ENCODE results near the gene CAPG. TPM values are rescaled to one million over a fixed set of nuclear protein-coding genes. Genes with fewer than 3 reads are reported as not detected.

CAPG gene
- polyA plus RNA-seq, 2 of the 4 experiments (the other 2 are of a cell fraction), result 57.5 to 81.0 TPM

DNA sequence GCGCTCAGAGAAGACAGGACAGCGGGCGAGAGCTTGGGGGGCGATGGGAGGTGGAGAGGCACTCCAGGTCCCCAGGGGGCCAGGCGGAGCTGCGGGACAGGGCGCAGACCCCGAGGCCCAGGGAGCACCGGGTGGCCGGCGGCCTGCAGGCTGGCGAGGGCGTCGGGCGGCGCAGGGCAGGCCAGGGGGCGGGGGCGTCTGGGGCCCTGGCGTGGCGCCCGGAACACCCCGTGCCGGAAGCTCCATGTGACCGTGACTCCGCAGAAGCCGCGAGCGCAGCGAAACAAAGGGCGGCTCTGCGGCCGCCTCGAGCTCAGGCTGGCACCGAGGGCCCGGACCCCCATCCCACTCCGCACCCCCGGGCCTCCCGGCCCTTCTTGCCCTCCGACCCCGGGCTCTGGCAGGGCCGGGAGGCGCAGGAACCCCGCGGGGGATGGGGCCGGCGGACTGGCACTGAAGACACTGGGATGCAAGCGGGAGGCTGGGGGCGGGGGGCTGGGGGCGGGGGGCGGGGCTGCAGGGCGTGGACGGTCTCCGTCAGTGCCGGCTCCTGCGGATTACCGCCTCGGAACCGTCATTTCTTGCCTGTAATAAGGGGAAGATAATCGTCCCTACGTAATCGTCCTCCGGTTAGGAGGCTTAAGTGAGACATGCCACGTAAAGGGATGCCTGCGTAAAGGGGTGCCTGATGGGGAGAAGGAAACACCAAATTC lies 27.5 kb upstream of the CAPG start (continued):
- TF ChIP-seq, protein P1, sequence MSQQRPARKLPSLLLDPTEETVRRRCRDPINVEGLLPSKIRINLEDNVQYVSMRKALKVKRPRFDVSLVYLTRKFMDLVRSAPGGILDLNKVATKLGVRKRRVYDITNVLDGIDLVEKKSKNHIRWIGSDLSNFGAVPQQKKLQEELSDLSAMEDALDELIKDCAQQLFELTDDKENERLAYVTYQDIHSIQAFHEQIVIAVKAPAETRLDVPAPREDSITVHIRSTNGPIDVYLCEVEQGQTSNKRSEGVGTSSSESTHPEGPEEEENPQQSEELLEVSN (IDR thresholded peaks at IDR 0.05; ENCODE audit: borderline replicate concordance, low read depth), result peak; percentile 75; the same call in 1 of the 2 replicates
- no peak for TF ChIP-seq ZC3H11A (IDR thresholded peaks at IDR 0.05)
- no peak for TF ChIP-seq CEBPB (IDR thresholded peaks at IDR 0.05)
- TF ChIP-seq, protein P2, sequence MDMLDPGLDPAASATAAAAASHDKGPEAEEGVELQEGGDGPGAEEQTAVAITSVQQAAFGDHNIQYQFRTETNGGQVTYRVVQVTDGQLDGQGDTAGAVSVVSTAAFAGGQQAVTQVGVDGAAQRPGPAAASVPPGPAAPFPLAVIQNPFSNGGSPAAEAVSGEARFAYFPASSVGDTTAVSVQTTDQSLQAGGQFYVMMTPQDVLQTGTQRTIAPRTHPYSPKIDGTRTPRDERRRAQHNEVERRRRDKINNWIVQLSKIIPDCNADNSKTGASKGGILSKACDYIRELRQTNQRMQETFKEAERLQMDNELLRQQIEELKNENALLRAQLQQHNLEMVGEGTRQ (IDR thresholded peaks at IDR 0.05), result peak; percentile 87
- peak; percentile 80 for TF ChIP-seq NFE2L2 (conservative IDR thresholded peaks at IDR 0.05; ENCODE audit: low read length)
- peak; percentile 93 for TF ChIP-seq MYC (IDR thresholded peaks at IDR 0.05; ENCODE audit: borderline replicate concordance, low read length)
- peak; percentile 40 for TF ChIP-seq POLR2A (IDR thresholded peaks at IDR 0.05; ENCODE audit: low read length)
- peak; percentile 56; the same call in 1 of the 2 replicates for TF ChIP-seq NPAS2 (CRISPR knock-in tag; IDR thresholded peaks at IDR 0.05; ENCODE audit: borderline replicate concordance)
- TF ChIP-seq MAZ (IDR thresholded peaks at IDR 0.05; ENCODE audit: borderline replicate concordance, low read depth, low read length), result 0 out of 2 replicates have a peak, but pooled peaks have one; percentile 40
- no peak for TF ChIP-seq RCOR1 (IDR thresholded peaks at IDR 0.05; ENCODE audit: low read depth, low read length)
- peak; percentile 75; the same call in 1 of the 2 replicates for TF ChIP-seq ZSCAN20 (CRISPR knock-in tag; IDR thresholded peaks at IDR 0.05)
- TF ChIP-seq JUNB (IDR thresholded peaks at IDR 0.05), result 0 out of 2 replicates have a peak, but pooled peaks have one; percentile 31
- TF ChIP-seq, protein P3, sequence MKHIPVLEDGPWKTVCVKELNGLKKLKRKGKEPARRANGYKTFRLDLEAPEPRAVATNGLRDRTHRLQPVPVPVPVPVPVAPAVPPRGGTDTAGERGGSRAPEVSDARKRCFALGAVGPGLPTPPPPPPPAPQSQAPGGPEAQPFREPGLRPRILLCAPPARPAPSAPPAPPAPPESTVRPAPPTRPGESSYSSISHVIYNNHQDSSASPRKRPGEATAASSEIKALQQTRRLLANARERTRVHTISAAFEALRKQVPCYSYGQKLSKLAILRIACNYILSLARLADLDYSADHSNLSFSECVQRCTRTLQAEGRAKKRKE (CRISPR knock-in tag; IDR thresholded peaks at IDR 0.05; ENCODE audit: low read depth), result peak; percentile 89; the same call in 1 of the 2 replicates
- TF ChIP-seq MAFK (IDR thresholded peaks at IDR 0.05; ENCODE audit: partially characterized antibody), result peak; percentile 88
- TF ChIP-seq JUN (IDR thresholded peaks at IDR 0.05), result peak; percentile 93 to 97
- peak; percentile 76; the same call in 1 of the 2 replicates for TF ChIP-seq EHF (CRISPR knock-in tag; IDR thresholded peaks at IDR 0.05)
- TF ChIP-seq, protein P4, sequence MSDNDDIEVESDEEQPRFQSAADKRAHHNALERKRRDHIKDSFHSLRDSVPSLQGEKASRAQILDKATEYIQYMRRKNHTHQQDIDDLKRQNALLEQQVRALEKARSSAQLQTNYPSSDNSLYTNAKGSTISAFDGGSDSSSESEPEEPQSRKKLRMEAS (IDR thresholded peaks at IDR 0.05), result peak; percentile 95
- TF ChIP-seq TFCP2L1 (CRISPR knock-in tag; IDR thresholded peaks at IDR 0.05), result no peak

DNA sequence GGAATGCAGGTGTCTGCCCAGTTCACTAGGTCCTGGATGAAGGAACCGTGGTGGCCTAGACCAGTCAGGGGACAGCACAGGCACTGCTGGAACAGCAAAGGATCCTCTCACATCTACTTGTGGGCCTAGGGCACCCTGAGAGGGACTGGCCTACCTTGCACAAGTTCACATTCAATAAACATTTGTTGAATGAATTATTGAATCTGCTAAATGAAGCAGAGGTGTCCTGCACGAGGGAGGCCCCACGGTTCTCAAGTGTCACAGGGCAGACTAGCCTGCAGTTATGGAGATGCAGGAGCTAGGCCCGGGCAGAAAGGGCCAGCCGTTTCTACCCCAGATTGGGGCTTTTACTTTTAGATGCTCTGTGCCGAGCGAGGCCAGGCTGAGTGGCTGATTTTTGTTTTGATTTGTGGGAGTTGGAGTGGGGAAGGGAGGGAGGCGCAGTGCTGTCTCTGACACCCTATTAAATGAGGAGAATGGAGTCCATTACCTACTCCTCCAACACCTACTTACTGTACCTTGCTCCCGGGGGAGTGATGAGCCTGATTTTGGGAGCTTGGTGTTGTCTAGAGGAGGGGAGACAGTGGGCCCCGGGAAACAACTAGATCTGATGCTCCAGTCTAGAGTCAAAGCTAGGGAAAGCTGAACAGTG lies 26.8 kb upstream of the CAPG start:
- ChIA-PET POLR2A (interaction anchor here (0.5 to 8.1 kb wide), 19 partner anchors 9 to 533 kb away, joined by 3 to 153 read pairs (median 6); partner anchors contain the start of genes MAT2A and SH2D6), CTCF (interaction anchor here (0.8 to 41.9 kb wide), 8 partner anchors 15 to 137 kb away, joined by 3 to 1185 read pairs (median 3); partner anchors contain the start of genes GGCX, MAT2A and SH2D6)
- Histone ChIP-seq H3K4me1 (peaks cover 64% of the 10 kb centered on the region), H3K9me3 (no peaks in the 10 kb centered on the region), H3K4me3 (no peak overlapping the region; the same call in 2 of the 3 replicates), H3K4me2 (peak overlapping the region; percentile 86), H3K27ac (peak overlapping the region; percentile 91 to 95)
- 63% methylated on average over 10 of the region's 10 CpGs for WGBS (ENCODE audit: missing lambda C conversion rate)
- TF ChIP-seq ESRRA (IDR thresholded peaks at IDR 0.05; ENCODE audit: borderline replicate concordance, low read length) (no peak), MAZ (IDR thresholded peaks at IDR 0.05; ENCODE audit: borderline replicate concordance, low read depth, low read length) (no peak)
- TF ChIP-seq, protein P1 (IDR thresholded peaks at IDR 0.05; ENCODE audit: borderline replicate concordance, low read depth), result no peak
- TF ChIP-seq, protein P5, sequence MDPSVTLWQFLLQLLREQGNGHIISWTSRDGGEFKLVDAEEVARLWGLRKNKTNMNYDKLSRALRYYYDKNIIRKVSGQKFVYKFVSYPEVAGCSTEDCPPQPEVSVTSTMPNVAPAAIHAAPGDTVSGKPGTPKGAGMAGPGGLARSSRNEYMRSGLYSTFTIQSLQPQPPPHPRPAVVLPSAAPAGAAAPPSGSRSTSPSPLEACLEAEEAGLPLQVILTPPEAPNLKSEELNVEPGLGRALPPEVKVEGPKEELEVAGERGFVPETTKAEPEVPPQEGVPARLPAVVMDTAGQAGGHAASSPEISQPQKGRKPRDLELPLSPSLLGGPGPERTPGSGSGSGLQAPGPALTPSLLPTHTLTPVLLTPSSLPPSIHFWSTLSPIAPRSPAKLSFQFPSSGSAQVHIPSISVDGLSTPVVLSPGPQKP (IDR thresholded peaks at IDR 0.05; ENCODE audit: low read depth, low read length), result no peak
- no peak for DNase-seq (ENCODE audit: low read depth in 1 of 2, low spot score in 1 of 2)
- peak; percentile 4; a peak in 5 of 6 replicates for ATAC-seq
- no peak for FAIRE-seq
